GM12865 (cell line): ENCODE measurements around the gene ITPR2.

Experiments used
- DNase-seq: peaks from one replicate; pipeline ENCODE4 v3.0.0; 2010; ENCODE audit warnings: low read depth
- H3K4me3 ChIP-seq: 2 replicates; pipeline ENCODE4 v1.5.1; 2011; ENCODE audit warnings: mild to moderate bottlenecking, low read depth, low read length, control low read depth
- CTCF ChIP-seq: IDR thresholded peaks from 2 replicates; pipeline ENCODE4 v1.5.1; 2011; ENCODE audit warnings: low read length, control low read depth, low read depth, inconsistent platforms; ENCODE audit not compliant: insufficient read depth; ENCODE audit errors: missing control alignments

The ITPR2 gene

GRCh38 chr12:26668847-26669246 is 164.1 kb downstream of the ITPR2 start:
- no peak overlapping the region for H3K4me3 ChIP-seq
- DNase-seq = no peak
- TF ChIP-seq CTCF = no peak

GRCh38 chr12:26668230-26668629 is 164.8 kb downstream of the ITPR2 start:
- no peak for DNase-seq
- no peak for TF ChIP-seq CTCF

GRCh38 chr12:26666286-26666685 is 166.7 kb downstream of the ITPR2 start:
- TF ChIP-seq CTCF = no peak
- DNase-seq = no peak

More at GRCh38 chr12:26668230-26668629, 164.8 kb downstream of the ITPR2 start:
- H3K4me3 ChIP-seq = no peak overlapping the region

GRCh38 chr12:26661399-26661798 is 171.6 kb downstream of the ITPR2 start:
- no peak for TF ChIP-seq CTCF
- H3K4me3 ChIP-seq = no peak overlapping the region
- DNase-seq = no peak

More at GRCh38 chr12:26666286-26666685, 166.7 kb downstream of the ITPR2 start:
- no peak overlapping the region for H3K4me3 ChIP-seq

- TF ChIP-seq CTCF = no peak
- no peak overlapping the region for H3K4me3 ChIP-seq
- no peak for DNase-seq
These were observed 173.1 kb downstream of the ITPR2 start for GRCh38 chr12:26659930-26660329.

- TF ChIP-seq CTCF = no peak
- DNase-seq = no peak
- no peak overlapping the region for H3K4me3 ChIP-seq
These were observed 174.0 kb downstream of the ITPR2 start for GRCh38 chr12:26658991-26659390.

GRCh38 chr12:26654623-26655022 is 178.4 kb downstream of the ITPR2 start:
- no peak for DNase-seq
- H3K4me3 ChIP-seq = no peak overlapping the region
- TF ChIP-seq CTCF = no peak
